Panc1 (cell line): Measurements from ENCODE around the gene IPO13. TPM values are rescaled to one million over a fixed set of nuclear protein-coding genes. Genes with fewer than 3 reads are reported as not detected.
A peak's percentile ranks its signal among the peaks of the same experiment; 100 is the strongest.

Experiments used
- ATAC-seq: fragments of 200-7000 bp; cut with Tn5 transposase; 2 replicates; pipeline ENCODE4 v1.9.1; 2020; ENCODE audit warnings: mild to moderate bottlenecking, moderate library complexity
- BruUV-seq: library from RNA; stranded (reverse); fragments of 400-500 nt; replicated peaks from 2 replicates; lab custom pipeline; 2021; lab: Mats Ljungman, UMichigan
- CTCF ChIA-PET: fragments of 300-600 bp; sonication (Branson Sonifier 250); formaldehyde crosslinking; loops from one replicate; lab custom pipeline; 2022; ENCODE audit warnings: antibody characterized with exemption; lab: Charles Lee
- POLR2A ChIA-PET: fragments of 300-600 bp; sonication (Branson Sonifier 250); formaldehyde crosslinking; loops from one replicate; lab custom pipeline; 2022; ENCODE audit warnings: antibody characterized with exemption; lab: Charles Lee
- DNase-seq: peaks from one replicate; pipeline ENCODE4 v3.0.0-alpha.2; 2010; ENCODE audit warnings: low read depth, low spot score
- H3K27ac ChIP-seq: 2 replicates; pipeline ENCODE4 v1.5.1; 2011; ENCODE audit warnings: mild to moderate bottlenecking, low read length, inconsistent platforms
- H3K27me3 ChIP-seq: fragments of 200-500 bp; sonication (Bioruptor generic); 2 replicates; pipeline ENCODE4 v1.6.0; 2014; ENCODE audit warnings: low read length, inconsistent platforms; ENCODE audit not compliant: control insufficient read depth, insufficient read depth
- H3K36me3 ChIP-seq: fragments of 200-500 bp; sonication (Bioruptor generic); 2 replicates; pipeline ENCODE4 v1.5.1; 2014; ENCODE audit warnings: inconsistent platforms, mild to moderate bottlenecking, low read length, moderate library complexity; ENCODE audit not compliant: control insufficient read depth, insufficient read depth
- H3K4me1 ChIP-seq: 2 replicates; pipeline ENCODE4 v1.5.1; 2011; ENCODE audit warnings: inconsistent platforms, mild to moderate bottlenecking, low read length, moderate library complexity; ENCODE audit not compliant: control insufficient read depth, insufficient read depth
- H3K4me3 ChIP-seq, 2 experiments: 2 replicates each; pipeline ENCODE4 v1.5.1; 2011 to 2012; ENCODE audit warnings: low read depth in 2 of 2, low read length in 2 of 2, mild to moderate bottlenecking in 2 of 2, inconsistent platforms in 1 of 2, moderate library complexity in 1 of 2
- H3K9me3 ChIP-seq: fragments of 200-500 bp; sonication (Bioruptor generic); 2 replicates; pipeline ENCODE4 v1.5.1; 2014; ENCODE audit warnings: low read depth, mild to moderate bottlenecking, inconsistent platforms, low read length, moderate library complexity; ENCODE audit not compliant: control insufficient read depth, insufficient read depth
- POLR2AphosphoS5 ChIP-seq: IDR thresholded peaks from 2 replicates; pipeline ENCODE4 v1.6.1; 2012; ENCODE audit warnings: mild to moderate bottlenecking, low read depth, low read length, moderate library complexity
- SIN3A ChIP-seq: IDR thresholded peaks from 2 replicates; pipeline ENCODE4 v1.6.1; 2012; ENCODE audit warnings: low read depth, mild to moderate bottlenecking, low read length, moderate library complexity, borderline replicate concordance; ENCODE audit not compliant: insufficient read depth
- TCF7L2 ChIP-seq: IDR thresholded peaks from 2 replicates; pipeline ENCODE4 v1.6.1; 2011; ENCODE audit warnings: mild to moderate bottlenecking, low read depth, low read length, inconsistent platforms
- in situ Hi-C: cut with HindIII; loops from 2 replicates; pipeline ENCODE4 v1.10.0; 2016; ENCODE audit warnings: low sequenced_read_pairs, low pct_unique_long_range_greater_than_20kb
- intact Hi-C: fragments of 100-400 bp; cut with micrococcal nuclease; formaldehyde crosslinking; loops from one replicate; pipeline ENCODE4 v1.10.0; 2022; ENCODE audit not compliant: unreplicated experiment
- total RNA-seq: library from RNA; stranded (reverse); gene quantifications from one replicate; pipeline ENCODE4 v1.2.1, GENCODE V29; 2021; ENCODE audit not compliant: unreplicated experiment
- TF ChIP-seq, protein P1 (sequence below), 2 experiments: IDR thresholded peaks; 2 replicates each; pipeline ENCODE4 v1.6.1; 2011 to 2012; ENCODE audit warnings: low read depth in 2 of 2, control low read depth in 1 of 2, low read length in 1 of 2, mild to moderate bottlenecking in 1 of 2, moderate library complexity in 1 of 2; ENCODE audit not compliant: insufficient read depth in 1 of 2
- TF ChIP-seq, protein P2 (sequence below): fragments of 450-650 bp; IDR thresholded peaks from 2 replicates; pipeline ENCODE4 v1.5.1; 2017; ENCODE audit warnings: mild to moderate bottlenecking

Gene IPO13
- total RNA-seq, 1 experiment from 2014 or later = 40.0 TPM

DNA sequence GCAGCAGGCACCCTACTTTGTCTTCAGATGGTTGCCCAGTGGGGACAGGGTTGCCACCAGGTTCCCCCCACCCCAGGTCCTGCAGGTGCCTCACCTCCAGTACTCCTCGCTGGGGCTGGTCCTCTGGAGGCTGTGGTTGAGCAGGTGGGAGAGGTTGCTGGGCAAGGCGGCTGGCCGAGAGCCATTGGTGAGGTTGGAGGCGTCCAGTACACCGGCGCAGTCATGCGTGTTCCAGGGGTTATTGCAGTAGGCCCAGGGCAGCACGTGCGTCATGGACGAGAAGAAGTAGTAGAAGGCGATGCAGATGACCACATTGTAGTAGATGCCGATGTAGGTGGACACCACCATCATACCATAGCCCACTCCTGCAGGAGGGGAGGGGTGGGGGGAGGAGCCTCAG is 61.5 kb downstream of the IPO13 start:
- Histone ChIP-seq H3K9me3 (no peaks in the 10 kb centered on the region), H3K4me1 (peaks cover 2% of the 10 kb centered on the region; the same call in 1 of the 2 replicates), H3K36me3 (no peaks in the 10 kb centered on the region), H3K4me3 (no peak overlapping the region), H3K27me3 (no peaks in the 10 kb centered on the region), H3K27ac (no peak overlapping the region)
- CTCF ChIA-PET = no interaction called here
- in situ Hi-C loops = no loop called here
- intact Hi-C loops = no loop called here
- no peak for ATAC-seq
- POLR2A ChIA-PET = no interaction called here
- no peak for DNase-seq
- TF ChIP-seq, protein P1, sequence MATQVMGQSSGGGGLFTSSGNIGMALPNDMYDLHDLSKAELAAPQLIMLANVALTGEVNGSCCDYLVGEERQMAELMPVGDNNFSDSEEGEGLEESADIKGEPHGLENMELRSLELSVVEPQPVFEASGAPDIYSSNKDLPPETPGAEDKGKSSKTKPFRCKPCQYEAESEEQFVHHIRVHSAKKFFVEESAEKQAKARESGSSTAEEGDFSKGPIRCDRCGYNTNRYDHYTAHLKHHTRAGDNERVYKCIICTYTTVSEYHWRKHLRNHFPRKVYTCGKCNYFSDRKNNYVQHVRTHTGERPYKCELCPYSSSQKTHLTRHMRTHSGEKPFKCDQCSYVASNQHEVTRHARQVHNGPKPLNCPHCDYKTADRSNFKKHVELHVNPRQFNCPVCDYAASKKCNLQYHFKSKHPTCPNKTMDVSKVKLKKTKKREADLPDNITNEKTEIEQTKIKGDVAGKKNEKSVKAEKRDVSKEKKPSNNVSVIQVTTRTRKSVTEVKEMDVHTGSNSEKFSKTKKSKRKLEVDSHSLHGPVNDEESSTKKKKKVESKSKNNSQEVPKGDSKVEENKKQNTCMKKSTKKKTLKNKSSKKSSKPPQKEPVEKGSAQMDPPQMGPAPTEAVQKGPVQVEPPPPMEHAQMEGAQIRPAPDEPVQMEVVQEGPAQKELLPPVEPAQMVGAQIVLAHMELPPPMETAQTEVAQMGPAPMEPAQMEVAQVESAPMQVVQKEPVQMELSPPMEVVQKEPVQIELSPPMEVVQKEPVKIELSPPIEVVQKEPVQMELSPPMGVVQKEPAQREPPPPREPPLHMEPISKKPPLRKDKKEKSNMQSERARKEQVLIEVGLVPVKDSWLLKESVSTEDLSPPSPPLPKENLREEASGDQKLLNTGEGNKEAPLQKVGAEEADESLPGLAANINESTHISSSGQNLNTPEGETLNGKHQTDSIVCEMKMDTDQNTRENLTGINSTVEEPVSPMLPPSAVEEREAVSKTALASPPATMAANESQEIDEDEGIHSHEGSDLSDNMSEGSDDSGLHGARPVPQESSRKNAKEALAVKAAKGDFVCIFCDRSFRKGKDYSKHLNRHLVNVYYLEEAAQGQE (IDR thresholded peaks at IDR 0.05; ENCODE audit: insufficient read depth in 1 of 2, low read depth in 2 of 2, low read length in 1 of 2) = no peak
- no peak for TF ChIP-seq SIN3A
- TF ChIP-seq, protein P2, sequence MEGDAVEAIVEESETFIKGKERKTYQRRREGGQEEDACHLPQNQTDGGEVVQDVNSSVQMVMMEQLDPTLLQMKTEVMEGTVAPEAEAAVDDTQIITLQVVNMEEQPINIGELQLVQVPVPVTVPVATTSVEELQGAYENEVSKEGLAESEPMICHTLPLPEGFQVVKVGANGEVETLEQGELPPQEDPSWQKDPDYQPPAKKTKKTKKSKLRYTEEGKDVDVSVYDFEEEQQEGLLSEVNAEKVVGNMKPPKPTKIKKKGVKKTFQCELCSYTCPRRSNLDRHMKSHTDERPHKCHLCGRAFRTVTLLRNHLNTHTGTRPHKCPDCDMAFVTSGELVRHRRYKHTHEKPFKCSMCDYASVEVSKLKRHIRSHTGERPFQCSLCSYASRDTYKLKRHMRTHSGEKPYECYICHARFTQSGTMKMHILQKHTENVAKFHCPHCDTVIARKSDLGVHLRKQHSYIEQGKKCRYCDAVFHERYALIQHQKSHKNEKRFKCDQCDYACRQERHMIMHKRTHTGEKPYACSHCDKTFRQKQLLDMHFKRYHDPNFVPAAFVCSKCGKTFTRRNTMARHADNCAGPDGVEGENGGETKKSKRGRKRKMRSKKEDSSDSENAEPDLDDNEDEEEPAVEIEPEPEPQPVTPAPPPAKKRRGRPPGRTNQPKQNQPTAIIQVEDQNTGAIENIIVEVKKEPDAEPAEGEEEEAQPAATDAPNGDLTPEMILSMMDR = no peak
- no peak for TF ChIP-seq TCF7L2
- no peak for TF ChIP-seq POLR2AphosphoS5
- BruUV-seq = no TSS peak

DNA sequence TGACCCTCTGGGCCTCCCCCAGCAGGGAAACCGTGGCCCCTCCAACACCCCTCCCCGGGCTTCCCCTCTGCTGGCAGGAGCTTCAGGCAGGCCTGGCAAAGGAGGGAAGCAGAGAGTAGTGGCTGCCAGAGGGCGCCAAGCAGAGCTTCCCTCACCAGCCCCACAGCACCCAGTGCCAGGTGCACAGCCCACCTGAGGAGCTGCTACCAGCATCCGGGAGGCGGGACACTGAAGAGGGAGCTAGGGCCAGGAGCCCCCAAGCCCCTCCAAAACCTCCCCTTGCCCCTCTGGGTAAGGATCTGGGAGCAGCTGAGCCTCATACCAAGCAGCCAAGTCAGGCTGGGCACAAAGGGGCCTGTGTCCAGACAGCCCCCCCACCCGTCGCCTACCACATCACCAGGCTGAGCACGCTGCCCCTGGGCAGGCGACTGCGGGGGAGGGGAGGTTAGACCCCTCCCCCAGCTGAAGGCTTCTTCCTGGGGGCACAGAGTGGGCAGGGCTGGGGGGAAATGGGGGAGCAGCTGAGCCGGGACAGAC is 64.3 kb downstream of the IPO13 start:
- no peak for TF ChIP-seq TCF7L2
- TF ChIP-seq, protein P2 = no peak
- TF ChIP-seq, protein P1 (IDR thresholded peaks at IDR 0.05; ENCODE audit: insufficient read depth in 1 of 2, low read depth in 2 of 2, low read length in 1 of 2) = no peak
- no peak for TF ChIP-seq POLR2AphosphoS5
- no peak for TF ChIP-seq SIN3A
- H3K27me3 ChIP-seq = no peaks in the 10 kb centered on the region
- no TSS peak for BruUV-seq
- no peaks in the 10 kb centered on the region for H3K36me3 ChIP-seq
- peaks cover under 1% of the 10 kb centered on the region; the same call in 1 of the 2 replicates for H3K4me1 ChIP-seq
- CTCF ChIA-PET = interaction anchor here (1.6 kb wide), 1 partner anchor 37 kb away, joined by 10 read pairs; no protein-coding TSS in a partner anchor
- H3K4me3 ChIP-seq = no peak overlapping the region
- in situ Hi-C loops (no loop called here), intact Hi-C loops (no loop called here)
- DNase-seq (no peak), ATAC-seq (peak; percentile 53; the same call in 1 of the 2 replicates)
- H3K9me3 ChIP-seq = no peaks in the 10 kb centered on the region
- POLR2A ChIA-PET = interaction anchor here (0.6 kb wide), 1 partner anchor 19 kb away, joined by 3 read pairs; no protein-coding TSS in a partner anchor
- H3K27ac ChIP-seq = no peak overlapping the region
